Left ventricle myocardium superior (tissue), 1 donor: ENCODE measurements around the gene PRAMEF14. TPM values are rescaled to one million over a fixed set of nuclear protein-coding genes. Genes with fewer than 3 reads are reported as not detected.
"Not testable (repeated sequence)": the region's sequence is repeated elsewhere in the genome, so short reads cannot be mapped to it uniquely, and the experiment has no call there.

ENCODE experiments used
- ATAC-seq: fragments of 200-7000 bp; cut with Tn5 transposase; one replicate; pipeline ENCODE4 v1.9.1; 2020; ENCODE audit warnings: mild to moderate bottlenecking, moderate library complexity
- DNase-seq: peaks from one replicate; pipeline ENCODE4 v3.0.0-alpha.2; 2020
- intact Hi-C: fragments of 100-400 bp; cut with micrococcal nuclease; formaldehyde crosslinking; loops from one replicate; pipeline ENCODE4 v1.11.0; 2022
- total RNA-seq: library from RNA; stranded (reverse); fragmentation: NEBNext Ultra II Directional; extraction: Animal tissue kit (Norgen Biotek cat#: 25700); gene quantifications from one replicate; pipeline ENCODE4 v1.2.1, GENCODE V29; 2021
- donor health status: DM: no; HTN: yes; CAD: no; lungs with severe emphysema.

PRAMEF14 gene
- total RNA-seq, 1 donor from 2014 or later: not detected

- intact Hi-C loops, DNase-seq, ATAC-seq: not testable (repeated sequence)
Observed at GRCh38 chr1:13297216-13297931, 49.6 kb downstream of the PRAMEF14 start.

Other genes starting within 250 kb of the PRAMEF14 start
- not detected for gene HNRNPCL2, start 230.3 kb downstream of the PRAMEF14 start, total RNA-seq
- gene PRAMEF26, start 191.1 kb downstream of the PRAMEF14 start, total RNA-seq: not detected
- gene HNRNPCL4, start 181.5 kb downstream of the PRAMEF14 start, total RNA-seq: not detected
- gene PRAMEF9, start 175.3 kb downstream of the PRAMEF14 start, total RNA-seq: not detected
- not detected for gene PRAMEF13, start 145.7 kb downstream of the PRAMEF14 start, total RNA-seq
- gene PRAMEF18, start 121.0 kb downstream of the PRAMEF14 start, total RNA-seq: not detected
- not detected for gene PRAMEF5, start 92.9 kb downstream of the PRAMEF14 start, total RNA-seq
- not detected for gene PRAMEF8, start 62.0 kb downstream of the PRAMEF14 start, total RNA-seq
- gene PRAMEF33, start 43.6 kb downstream of the PRAMEF14 start, total RNA-seq: not detected
- gene PRAMEF15, start 31.6 kb downstream of the PRAMEF14 start, total RNA-seq: not detected
- not detected for gene PRAMEF19, start 24.8 kb upstream of the PRAMEF14 start, total RNA-seq
- not detected for gene PRAMEF17, start 42.5 kb upstream of the PRAMEF14 start, total RNA-seq
- gene PRAMEF20, start 63.3 kb upstream of the PRAMEF14 start, total RNA-seq: not detected
- gene LRRC38, start 166.9 kb upstream of the PRAMEF14 start, total RNA-seq: 0.15 TPM
- gene PDPN, start 236.7 kb upstream of the PRAMEF14 start, total RNA-seq: 20.9 TPM